ENCODE data around the gene ZPBP2. TPM values are rescaled to one million over a fixed set of nuclear protein-coding genes. Genes with fewer than 3 reads are reported as not detected.

ZPBP2 gene
- total and polyA plus RNA-seq, 9 of the 15 experiments (the other 6 are each of a cell fraction or from before 2014, with no cell fraction given): not detected

DNA sequence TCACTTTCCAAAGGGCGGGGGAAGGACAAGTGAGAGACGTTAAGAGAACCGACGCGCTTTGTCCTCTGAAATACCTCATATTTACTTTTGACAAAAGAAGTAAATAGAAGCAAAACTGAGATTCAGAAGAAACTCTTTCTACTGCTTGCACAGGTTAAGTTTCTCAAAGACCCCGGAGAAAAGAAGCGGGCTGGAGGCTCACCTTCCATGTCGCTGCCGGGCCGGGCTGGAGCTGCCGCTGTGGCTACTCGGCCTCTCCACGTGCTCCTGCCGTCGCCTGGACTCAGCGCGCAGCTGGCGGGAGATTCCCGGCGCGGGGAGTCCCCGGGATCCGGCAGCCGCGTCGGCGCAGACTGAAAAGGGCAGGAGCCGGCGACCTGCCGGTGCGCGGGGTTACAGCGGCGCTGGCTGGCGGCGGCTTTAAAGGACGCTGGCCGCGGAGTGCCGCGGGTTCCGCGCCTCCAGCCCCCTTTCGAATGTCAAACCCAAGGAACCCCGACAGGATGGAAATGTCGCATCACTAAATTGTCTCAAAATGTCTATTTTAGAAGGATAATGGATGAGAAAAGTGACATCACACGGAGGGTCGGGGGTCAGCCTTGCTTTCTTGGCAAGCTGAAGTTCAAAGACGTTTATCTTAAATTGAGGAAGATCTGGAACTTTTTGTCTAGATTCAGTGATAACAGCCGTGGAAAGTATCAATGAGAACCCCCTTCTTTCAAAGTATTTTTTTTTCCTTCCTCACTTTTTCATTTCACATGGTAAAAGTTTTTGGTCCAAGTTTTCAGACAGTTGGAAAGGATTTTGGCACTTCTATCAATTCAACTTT, 3.9 kb upstream of the ZPBP2 start, which contains the start of gene IKZF3 (continued):
- no peak for TF ChIP-seq MAX (CRISPR knock-in tag; IDR thresholded peaks at IDR 0.05)
- TF ChIP-seq ILF3 (IDR thresholded peaks at IDR 0.05; ENCODE audit: borderline replicate concordance): no peak
- TF ChIP-seq SNIP1 (IDR thresholded peaks at IDR 0.05; ENCODE audit: low read depth): no peak
- no peak for TF ChIP-seq CEBPB (tag; IDR thresholded peaks at IDR 0.05)
- TF ChIP-seq MCM7 (IDR thresholded peaks at IDR 0.05): no peak
- no peak for TF ChIP-seq GATAD2B (IDR thresholded peaks at IDR 0.05; ENCODE audit: borderline replicate concordance)
- peak; percentile 80 for TF ChIP-seq CBX2 (IDR thresholded peaks at IDR 0.05; ENCODE audit: insufficient read depth, low read length, poor library complexity, severe bottlenecking)
- no peak for TF ChIP-seq ZBTB12 (CRISPR knock-in tag; IDR thresholded peaks at IDR 0.05)
- TF ChIP-seq ERF (CRISPR knock-in tag; IDR thresholded peaks at IDR 0.05): no peak
- TF ChIP-seq, protein P1, sequence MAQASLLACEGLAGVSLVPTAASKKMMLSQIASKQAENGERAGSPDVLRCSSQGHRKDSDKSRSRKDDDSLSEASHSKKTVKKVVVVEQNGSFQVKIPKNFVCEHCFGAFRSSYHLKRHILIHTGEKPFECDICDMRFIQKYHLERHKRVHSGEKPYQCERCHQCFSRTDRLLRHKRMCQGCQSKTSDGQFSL (CRISPR knock-in tag; IDR thresholded peaks at IDR 0.05): no peak
- TF ChIP-seq, protein P1 (tag; IDR thresholded peaks at IDR 0.05): no peak
- no peak for TF ChIP-seq HDAC6 (IDR thresholded peaks at IDR 0.05; ENCODE audit: low read depth, low read length)
- peak; percentile 45 for TF ChIP-seq HNRNPLL (IDR thresholded peaks at IDR 0.05; ENCODE audit: low read depth, low read length, poor library complexity, severe bottlenecking)
- no peak for TF ChIP-seq ZNF121 (CRISPR knock-in tag; conservative IDR thresholded peaks at IDR 0.05)
- TF ChIP-seq FIP1L1 (IDR thresholded peaks at IDR 0.05; ENCODE audit: low read depth, low read length, poor library complexity, severe bottlenecking): no peak
- TF ChIP-seq NFIC (IDR thresholded peaks at IDR 0.05): no peak
- TF ChIP-seq NCOA2 (IDR thresholded peaks at IDR 0.05; ENCODE audit: partially characterized antibody in 2 of 2): no peak
- TF ChIP-seq, protein P2, sequence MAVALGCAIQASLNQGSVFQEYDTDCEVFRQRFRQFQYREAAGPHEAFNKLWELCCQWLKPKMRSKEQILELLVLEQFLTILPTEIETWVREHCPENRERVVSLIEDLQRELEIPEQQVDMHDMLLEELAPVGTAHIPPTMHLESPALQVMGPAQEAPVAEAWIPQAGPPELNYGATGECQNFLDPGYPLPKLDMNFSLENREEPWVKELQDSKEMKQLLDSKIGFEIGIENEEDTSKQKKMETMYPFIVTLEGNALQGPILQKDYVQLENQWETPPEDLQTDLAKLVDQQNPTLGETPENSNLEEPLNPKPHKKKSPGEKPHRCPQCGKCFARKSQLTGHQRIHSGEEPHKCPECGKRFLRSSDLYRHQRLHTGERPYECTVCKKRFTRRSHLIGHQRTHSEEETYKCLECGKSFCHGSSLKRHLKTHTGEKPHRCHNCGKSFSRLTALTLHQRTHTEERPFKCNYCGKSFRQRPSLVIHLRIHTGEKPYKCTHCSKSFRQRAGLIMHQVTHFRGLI (CRISPR knock-in tag; IDR thresholded peaks at IDR 0.05): no peak
- no peak for TF ChIP-seq CEBPG (CRISPR knock-in tag; IDR thresholded peaks at IDR 0.05)
- no peak for TF ChIP-seq CEBPG (tag; conservative IDR thresholded peaks at IDR 0.05 in 1 of 2, IDR thresholded peaks at IDR 0.05 in 1 of 2)
- 0 out of 4 replicates have a peak, but pooled peaks of 1 of the 2 experiments have one; percentile 34 for TF ChIP-seq KDM4B (IDR thresholded peaks at IDR 0.05; ENCODE audit: borderline replicate concordance in 2 of 2, low read depth in 1 of 2)
- peak; percentile 81 for TF ChIP-seq SMAD4 (CRISPR knock-in tag; conservative IDR thresholded peaks at IDR 0.05)
- TF ChIP-seq ZBTB17 (CRISPR knock-in tag; IDR thresholded peaks at IDR 0.05): no peak
- no peak for TF ChIP-seq ZNF699 (CRISPR knock-in tag; IDR thresholded peaks at IDR 0.05; ENCODE audit: insufficient replicate concordance)

All from K562 (cell line).